ENCODE measurements around the gene IMP3.
A peak's percentile ranks its signal among the peaks of the same experiment; 100 is the strongest.
"Not testable (repeated sequence)": the region's sequence is repeated elsewhere in the genome, so short reads cannot be mapped to it uniquely, and the experiment has no call there.

The IMP3 gene, protein sequence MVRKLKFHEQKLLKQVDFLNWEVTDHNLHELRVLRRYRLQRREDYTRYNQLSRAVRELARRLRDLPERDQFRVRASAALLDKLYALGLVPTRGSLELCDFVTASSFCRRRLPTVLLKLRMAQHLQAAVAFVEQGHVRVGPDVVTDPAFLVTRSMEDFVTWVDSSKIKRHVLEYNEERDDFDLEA

DNA sequence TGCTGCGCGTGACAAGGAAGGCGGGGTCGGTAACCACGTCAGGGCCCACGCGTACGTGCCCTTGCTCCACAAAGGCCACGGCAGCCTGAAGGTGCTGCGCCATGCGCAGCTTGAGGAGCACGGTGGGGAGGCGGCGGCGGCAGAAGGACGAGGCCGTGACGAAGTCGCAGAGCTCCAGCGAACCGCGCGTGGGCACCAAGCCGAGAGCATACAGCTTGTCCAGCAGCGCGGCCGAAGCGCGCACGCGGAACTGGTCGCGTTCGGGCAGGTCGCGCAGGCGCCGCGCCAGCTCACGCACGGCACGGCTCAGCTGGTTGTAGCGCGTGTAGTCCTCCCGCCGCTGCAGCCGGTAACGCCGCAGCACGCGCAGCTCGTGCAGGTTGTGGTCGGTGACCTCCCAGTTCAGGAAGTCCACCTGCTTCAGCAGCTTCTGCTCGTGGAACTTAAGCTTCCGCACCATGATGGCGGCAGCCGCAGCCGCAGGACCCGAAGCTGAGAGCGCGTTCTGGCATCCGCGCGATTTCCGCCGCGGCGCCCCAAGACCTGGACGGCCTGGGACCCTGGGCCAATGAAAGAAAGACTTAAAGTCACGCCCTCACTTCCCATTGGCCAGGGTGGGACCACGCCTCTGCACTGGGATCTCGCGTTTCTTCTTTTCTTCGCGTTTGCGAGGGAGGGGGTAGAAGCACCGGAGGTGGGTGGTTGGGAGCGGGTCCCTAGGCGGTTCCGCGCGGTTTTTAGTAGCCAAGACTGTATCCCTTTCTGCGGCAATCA lies at the start of gene IMP3:
TSS of gene IMP3 (minus strand) at position 516 of the 774 bp plus-strand sequence. CDS start at position 460, 56 bp downstream.
- peak; percentile 94 for DNase-seq

DNA sequence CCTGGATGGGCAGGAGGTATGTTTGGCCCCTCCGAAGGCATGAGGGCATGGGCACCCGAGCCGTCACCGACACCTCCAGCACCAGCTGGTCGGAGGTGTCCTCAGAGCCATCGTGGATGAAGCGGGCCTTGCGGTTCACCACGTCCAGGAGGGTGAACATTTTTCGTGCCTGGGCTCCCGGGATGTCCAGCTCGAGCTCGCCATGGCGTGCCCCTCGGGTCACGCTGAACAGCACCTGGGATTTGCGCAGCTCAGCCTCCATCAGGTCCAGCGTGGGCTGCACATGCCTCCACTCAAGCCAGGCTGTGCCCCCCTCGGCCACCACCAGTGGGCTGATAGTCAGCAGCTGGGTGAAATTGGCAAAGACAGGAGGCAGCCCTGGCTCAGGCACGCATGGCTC lies 49.4 kb upstream of the IMP3 start:
- not testable (repeated sequence) for DNase-seq

DNA sequence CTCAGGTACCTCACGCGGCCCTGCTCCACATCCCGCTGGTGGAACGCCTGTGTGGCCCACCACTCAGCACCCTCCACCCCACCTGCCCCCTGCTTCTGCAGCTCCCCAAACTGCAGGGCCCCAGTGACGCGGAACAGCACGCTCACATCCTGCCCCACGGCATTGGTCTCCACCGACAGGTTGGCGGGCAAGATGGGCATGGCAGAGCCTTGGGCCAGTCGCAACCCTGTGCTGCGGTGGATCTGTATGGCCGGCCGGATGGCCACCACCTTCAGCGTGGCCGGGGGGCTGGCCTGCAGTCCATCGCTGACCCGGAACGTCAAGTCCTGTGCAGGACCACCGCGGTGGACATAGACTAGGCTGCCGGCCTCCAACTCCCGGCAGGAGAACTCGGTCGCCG lies 48.8 kb upstream of the IMP3 start:
- DNase-seq, result no peak

DNA sequence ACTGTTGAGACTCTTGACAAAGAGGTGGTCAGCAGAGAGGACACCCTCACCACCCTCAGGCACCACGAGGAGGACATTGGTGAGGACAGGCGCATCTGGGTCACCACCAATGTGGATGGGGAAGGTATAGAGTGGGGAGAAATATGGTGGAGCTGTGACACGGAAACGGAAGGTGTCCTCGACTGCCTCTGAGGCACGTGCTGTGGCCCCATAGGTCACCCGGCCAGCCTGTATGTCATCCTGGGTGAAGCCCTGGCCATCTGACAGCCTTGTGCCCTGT lies 48.2 kb upstream of the IMP3 start:
- no peak for DNase-seq

DNA sequence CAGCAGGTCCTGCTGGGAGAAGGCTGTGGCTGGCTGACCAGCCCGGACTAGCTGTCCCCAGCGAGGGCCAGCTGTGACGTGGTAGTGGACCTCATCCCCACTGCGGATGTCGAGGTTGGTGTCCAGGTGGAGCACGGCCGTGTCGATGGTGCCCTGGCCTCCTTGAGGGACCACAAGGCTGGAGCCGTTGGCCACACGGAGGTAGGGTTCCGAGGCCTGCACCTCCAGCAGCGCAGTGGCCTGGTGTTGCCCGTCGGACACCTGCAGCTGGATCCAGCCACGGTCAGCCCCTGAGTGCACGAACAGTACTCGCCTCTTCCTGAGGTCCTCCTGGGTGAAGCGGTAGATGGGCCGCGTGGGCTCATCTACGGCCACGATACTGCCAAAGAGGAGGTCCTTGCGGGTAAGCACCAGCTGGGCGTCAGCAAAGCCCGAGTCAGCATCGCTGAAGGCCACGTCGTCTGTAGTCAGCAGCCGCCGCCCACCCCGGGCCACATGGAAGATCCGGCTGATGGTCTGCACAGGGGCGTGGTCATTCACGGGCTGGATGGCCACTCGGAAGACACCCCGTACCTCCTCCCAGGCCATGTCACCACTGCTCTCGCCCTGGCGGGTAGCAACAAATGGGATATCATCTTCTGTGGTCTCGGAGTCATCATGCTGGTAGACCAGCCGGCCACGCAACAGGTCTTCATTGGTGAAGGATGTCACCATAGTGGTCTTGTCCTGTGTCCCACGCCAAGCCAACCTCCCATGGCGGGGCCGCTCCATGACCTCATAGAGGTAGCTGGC lies 47.7 kb upstream of the IMP3 start:
- DNase-seq, result no peak

DNA sequence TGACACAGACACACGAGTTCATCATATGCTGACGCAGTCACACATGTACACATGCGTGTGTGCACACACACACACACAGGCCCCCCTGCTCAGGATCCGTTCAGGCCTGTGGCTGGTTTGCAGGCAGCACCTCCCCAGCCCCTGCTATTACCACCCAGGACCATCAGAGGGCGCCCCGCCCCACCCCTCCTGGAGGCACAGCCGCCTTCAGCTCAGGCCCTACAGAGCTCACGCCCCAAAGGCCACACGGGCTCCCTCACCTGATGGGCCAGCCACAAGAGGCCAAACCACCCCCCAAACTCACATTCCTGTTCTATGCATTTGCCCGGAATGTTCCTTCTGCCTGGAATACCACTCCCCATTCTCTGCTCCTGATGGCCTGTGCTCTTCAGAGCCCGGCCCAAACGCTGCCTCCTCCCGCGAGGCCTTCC lies 46.2 kb upstream of the IMP3 start:
- peak; percentile 93 for DNase-seq

DNA sequence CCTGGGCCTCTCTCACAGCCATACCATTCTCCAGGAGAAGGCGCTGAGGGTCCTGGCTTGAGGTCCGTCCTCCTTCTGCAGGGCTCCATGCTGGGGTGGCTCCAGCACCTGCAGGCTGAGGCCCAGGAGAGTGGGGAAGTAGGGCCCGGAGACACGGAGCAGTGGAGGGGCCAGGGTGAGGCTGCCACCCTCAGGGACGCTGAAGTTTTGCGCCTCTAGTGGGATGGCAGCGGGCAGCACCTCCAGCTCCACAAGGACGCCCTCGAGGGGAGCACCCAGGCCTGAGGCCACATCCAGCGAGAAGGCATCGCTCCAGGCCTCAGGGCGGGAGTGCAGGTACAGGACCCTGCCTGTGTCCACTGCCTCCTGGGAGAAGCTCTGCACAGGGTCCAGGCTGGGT lies 45.2 kb upstream of the IMP3 start:
- no peak for DNase-seq

DNA sequence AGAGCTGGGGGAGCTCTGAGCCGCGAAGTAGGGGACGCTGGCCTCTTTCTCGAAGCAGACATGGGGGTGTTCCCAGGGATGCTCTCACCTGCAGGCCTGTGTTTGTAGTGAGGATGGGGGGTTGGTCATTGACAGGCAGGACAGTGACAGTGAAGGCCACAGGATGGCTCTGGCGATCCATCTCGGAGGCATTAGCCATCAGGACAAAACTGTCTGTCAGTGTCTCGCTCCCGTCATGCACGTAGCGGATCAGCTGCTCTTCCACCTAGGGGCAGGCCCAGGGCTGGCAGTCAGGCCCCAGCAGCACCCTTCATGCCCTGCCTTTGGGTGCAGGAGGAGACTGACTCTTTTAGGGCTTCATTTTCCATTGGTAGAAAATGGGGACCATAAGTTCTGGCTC lies 44.6 kb upstream of the IMP3 start:
- DNase-seq, result no peak

DNA sequence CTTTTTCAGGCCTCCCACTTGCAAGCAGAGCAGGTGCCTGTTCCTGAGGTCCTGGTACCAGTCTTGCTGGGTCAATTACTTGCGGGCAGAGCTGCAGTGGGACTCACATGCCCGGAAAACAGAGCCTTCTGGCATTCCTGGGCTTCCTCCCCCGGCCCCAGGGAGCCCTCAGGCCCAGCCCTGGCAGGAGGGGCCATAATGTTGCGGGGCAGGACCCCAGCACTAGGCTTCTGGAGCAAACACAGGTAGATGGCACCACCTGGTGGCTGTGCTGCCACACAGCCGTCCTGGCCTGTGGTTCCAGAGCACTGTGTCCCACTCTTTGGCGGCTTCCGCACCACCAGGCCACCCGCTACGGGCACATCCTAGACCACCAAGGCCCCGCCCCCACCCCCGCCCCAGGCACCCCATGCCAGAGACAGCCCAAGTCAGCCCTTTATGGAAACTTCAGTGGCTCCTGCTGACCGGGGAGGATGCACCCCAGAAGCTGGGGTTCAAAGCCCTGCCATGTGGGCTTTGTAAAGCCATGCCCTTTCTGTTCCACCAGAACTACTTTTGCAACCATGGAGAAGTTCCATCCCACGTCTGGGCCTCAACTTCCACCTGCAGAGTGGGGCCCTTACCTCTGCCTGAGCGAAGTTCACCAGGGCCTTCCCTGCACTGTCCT lies 43.8 kb upstream of the IMP3 start:
- DNase-seq, result peak; percentile 86

DNA sequence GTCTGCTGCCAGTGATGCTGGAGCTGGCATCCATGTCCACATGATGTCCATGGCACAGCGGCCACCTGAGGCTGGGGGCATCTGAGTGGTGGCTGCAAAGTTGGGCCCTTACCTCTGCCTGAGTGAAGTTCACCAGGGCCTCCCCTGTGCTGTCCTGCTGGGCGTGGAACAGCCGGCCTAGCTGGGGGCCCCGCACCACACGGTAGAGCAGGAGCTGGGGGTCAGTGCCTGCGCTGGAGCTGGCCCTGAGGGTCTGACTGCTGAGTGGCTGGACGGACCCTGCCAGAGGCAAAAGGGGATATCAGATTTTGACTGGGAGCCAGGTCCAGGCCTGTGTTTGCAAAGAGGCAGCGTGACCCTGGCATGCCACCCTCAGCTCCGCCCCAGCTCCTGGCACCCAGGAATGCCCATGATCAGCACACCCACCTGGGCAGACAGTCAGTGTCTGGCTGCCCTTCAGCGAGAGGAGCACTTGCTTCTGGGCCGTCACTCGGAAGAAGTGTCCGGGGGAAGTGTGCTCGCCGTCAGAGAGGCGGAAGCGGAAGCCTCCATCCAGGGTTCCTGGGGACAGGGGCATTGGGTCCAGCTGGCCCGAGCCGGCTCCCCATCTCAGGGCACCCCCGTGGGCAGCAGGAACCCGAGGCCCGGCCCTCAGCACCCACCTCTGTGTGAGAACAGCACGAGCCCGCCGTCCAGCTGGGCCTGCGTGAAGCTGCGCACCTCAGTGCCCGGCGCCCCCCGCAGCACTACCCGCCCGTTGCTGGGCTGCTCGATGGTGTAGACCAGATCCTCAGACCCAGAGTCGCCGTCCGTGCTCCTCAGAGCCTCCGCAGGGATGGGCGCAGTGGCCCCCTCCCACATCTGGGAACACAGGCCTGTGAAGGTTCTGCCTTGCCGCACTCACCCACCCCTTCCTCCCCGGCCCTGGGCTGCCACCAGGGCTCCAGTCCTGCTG lies 42.4 kb upstream of the IMP3 start:
- no peak for DNase-seq

DNA sequence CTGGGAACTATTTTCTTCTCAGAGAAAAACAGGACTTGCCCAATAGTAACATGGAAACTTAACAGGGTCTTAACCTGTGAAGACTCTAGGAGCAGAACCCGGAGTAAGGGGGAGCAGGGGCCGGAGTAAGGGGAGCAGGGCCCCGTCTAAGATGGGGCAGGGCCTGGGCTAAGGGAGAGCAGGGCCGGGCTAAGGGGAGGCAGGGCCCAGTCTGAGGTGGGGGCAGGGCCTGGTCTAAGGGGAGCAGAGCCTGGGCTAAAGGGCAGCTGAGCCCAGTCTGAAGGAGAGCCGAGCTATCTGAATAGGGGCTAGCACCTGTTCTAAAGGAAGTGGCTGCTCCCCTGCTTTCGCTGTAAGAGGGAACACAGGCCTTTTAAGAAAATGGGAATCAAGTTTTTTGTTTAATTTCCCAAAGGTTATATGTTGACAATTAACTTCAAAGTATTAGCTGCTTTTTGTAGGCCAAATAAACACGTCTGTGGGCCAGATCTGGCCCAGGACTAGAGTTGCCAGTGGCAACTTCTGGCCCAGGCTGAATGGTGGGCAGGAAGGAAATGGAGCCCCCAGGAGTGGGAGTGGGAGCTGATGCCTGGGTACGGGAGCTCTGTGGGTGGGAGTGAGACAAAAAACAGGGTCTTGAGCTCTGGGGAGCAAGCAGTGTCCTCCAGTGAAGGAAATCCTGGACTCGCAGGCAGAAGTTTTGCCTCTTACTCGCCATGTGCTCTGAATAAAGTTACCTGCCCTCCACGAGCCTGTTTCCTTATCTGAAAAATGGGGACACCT lies 40.2 kb upstream of the IMP3 start:
- DNase-seq, result no peak

DNA sequence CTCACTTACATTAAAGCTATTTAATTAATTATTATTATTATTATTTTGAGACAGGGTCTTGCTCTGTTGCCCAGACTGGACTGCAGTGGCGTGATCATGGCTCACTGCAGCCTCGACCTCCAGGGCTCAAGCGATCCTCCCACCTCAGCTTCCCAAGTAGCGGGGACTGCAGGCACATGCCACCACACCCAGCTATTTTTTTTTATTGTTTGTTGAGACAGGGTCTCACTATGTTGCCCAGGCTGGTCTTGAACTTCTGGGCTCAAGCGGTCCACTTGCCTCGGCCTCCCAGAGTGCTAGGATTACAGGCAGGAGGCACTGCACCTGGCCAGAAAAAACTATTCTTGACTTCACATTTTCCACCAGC lies 38.3 kb upstream of the IMP3 start:
- DNase-seq, result not testable (repeated sequence)

DNA sequence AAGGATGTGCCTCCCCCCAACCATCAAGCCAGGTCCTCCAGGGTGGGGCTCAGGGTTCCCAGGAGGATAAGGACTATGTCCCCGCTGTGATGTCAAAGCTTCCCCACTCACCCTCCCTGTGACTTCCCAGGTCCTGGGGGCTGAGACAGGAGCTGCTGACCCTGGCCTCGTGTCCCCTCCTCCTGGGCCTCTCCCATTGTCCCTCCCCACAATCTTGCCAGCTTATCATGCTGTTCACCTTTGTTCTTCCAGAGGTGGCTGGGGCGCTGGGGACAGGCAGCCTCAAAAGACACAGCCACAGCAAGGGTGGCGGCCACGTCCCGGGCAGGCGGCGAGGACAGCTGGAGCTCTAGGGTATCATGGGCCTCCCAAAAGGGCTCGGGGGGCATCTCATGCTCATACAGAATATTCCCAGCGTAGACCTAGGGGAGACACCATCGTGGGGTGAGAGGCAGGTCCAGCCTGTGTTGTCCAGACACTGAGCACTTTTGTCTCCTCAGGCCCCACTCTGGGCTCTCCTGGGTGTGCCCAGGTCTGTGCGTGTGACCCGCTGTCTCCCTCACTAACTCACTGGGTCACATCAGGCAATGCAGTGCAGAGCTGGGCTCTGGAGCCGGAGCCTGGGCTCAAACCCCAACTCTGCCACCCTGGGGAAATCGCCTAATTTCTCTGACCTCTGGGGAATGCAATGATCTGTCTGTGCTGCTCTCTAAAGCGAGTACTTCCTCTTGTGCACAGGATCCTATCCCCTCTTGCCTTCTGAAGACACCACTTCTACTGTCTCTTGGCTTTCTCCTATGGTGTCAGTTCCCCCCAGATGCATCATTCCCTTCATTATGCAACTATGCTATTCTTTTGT lies 37.7 kb upstream of the IMP3 start:
- DNase-seq, result no peak

DNA sequence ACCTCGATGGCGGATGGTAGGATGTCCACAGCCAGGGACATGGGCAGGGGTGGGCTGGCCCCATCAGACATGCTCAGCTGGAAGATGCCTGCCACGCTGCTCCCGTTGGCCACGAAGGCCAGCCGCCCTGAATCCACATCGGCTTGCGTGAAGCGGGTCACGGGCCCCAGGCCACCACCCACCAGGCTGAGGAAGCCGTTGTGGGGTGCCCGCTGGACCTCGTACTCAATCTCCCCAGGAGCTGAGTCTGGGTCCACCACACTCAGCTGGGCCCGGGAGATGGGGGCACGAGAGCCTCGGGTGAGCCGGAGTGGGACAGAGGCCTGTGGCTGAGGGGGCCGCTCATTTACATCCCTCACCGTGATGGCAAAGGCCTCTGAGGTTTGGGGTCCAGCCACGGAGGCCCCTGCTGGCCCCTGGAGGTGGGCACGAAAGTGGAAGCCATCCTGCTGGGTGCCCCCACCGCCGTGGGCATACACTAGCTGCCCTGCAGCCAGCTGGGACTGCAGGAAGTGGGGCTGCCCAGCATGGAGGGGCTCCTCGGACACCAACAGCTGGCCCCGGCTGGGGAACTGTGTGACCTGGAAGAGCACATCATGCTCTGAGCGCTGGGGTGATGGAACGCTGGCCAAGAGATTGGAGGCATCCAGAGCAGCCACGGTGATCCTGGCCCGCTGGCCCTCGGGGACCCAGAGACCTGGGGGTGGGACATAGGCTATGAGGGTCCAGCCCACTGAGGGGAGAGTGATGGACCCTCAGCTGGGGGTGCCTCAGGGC lies 36.9 kb upstream of the IMP3 start:
- no peak for DNase-seq

DNA sequence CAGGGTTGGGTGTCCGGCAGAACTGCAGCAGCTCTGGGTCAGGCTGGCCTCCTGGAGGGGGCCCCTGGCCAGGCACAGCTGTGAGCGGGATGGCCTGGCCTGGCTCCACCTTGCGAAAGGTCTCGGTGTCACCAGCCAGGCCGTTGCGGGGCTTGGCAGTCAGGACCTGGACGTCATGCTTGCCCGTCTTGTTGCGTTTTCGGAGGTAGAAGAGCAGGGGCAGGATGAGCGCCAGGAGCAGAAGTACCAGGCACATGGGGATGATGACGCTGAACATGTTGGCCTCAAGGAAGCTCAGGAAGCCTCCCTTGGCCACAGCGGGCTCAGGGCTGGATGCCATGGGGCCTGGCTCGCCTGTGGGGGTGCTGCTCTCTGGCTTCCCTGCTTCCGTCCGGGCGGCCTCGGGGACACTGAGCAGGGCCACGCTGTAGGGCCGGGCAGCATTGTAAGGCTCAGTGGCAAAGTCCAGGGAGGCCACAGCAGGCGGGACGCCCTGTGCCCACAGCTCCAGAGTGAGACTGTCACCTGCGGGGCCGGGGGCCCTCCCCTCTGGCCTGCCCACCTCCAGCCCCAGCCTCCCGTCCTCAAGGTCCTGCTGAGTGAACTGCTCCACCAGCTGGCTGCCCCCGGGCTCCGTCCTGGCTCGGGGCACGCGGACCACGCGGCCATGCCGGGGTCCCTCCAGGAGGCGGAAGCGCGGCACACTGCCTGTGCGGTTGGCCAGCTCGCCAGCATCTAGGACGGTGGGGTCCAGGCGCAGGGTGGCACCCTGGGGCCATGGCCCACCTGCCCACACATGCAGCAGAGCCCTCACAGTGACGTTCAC lies 35.8 kb upstream of the IMP3 start:
- no peak for DNase-seq

DNA sequence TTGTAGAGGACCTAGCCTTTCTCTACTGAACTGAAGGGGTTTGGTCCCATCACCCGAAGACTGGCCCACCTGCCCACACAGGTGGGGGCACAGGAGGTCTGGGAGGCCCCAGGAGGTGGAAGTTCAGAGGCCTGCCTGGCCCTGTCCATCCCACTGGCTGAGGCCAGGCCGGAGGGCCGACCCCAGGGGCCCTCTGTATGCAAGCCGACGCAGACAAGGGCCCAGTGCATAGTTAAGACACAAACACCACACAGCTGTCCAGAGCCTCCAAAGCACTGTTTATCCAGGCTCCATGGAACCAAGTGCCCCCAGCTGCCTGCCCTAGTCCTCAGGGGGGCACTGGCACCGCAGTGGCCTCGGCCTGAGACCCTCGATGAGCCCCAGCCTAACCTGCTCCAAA lies 34.3 kb upstream of the IMP3 start:
- DNase-seq, result no peak

DNA sequence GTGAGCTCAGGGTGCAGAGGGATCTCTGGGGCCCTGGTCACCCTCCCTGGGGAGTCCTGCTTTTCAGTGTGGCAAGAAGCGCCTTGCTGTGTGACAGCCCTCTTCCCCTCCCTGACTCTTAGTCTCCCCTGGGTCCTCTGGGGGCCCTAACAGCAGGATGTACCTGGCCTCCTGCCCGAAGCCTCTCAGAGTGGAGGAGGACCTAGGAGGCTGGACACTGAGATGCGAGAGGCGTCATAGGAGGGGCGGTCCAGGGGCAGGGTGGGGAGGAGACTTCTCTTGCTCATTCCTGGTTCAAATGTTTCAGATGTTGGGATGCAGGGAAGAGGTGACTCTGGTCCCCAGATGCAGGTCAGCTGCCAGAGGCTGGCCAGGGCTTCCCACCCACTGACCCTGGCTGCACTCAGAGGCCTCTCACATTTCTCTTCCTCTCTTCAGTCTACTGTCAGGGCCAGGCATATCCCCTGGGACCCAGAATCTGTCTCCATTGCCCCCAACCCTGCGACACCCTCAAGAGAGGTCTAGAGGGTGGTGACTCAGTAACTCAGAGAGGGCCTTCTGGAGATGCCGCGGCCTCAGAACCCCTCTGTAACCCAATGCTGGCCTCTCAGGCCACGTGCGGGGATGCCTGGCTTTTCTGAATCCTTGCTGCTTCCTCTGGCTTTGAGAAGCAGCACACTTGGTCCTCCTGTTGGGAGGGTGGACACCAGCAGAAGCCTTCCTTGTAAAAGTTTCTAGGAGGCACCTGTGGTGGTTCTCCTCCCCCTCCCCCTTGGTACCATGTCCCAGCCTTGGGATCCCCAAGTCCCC lies 33.6 kb upstream of the IMP3 start:
- DNase-seq, result no peak
